ENCODE data around the gene SCYGR4. TPM values are rescaled to one million over a fixed set of nuclear protein-coding genes. Genes with fewer than 3 reads are reported as not detected.
"Not testable (repeated sequence)": the region's sequence is repeated elsewhere in the genome, so short reads cannot be mapped to it uniquely, and the experiment has no call there.

SCYGR4 gene
- total RNA-seq, 4 donors from 2014 or later, result not detected

GRCh38 chr2:227595797-227596196 is 21.5 kb upstream of the SCYGR4 start:
- DNase-seq (ENCODE audit: extremely low spot score), result peak; percentile 47
- Histone ChIP-seq H3K4me1 (no peaks in the 10 kb centered on the region), H3K27ac (replicated peaks in 1 of 4) (no peak overlapping the region), H3K9me3 (no peaks in the 10 kb centered on the region), H3K36me3 (no peaks in the 10 kb centered on the region), H3K27me3 (peaks cover 0 to 24% (median 0%) of the 10 kb centered on the region in 4 donors), H3K4me3 (no peak overlapping the region)
- WGBS, result 64% methylated on average over 4 of the region's 4 CpGs
- no peak for TF ChIP-seq POLR2AphosphoS5 (IDR thresholded peaks at IDR 0.05)
- TF ChIP-seq CTCF (IDR thresholded peaks at IDR 0.05), result no peak
- TF ChIP-seq POLR2A (IDR thresholded peaks at IDR 0.05; ENCODE audit: low read depth), result no peak
- intact Hi-C loops (cut with DNase I), result no loop called here

- no peaks in the 10 kb centered on the region for H3K9me3 ChIP-seq
- no peak overlapping the region for H3K4me3 ChIP-seq
- TF ChIP-seq POLR2AphosphoS5 (IDR thresholded peaks at IDR 0.05) (no peak), EP300 (IDR thresholded peaks at IDR 0.05) (no peak), CTCF (IDR thresholded peaks at IDR 0.05) (no peak), POLR2A (IDR thresholded peaks at IDR 0.05; ENCODE audit: low read depth) (no peak)
- H3K4me1 ChIP-seq, result no peaks in the 10 kb centered on the region
- DNase-seq (ENCODE audit: extremely low spot score), result no peak
- no peaks in the 10 kb centered on the region for H3K36me3 ChIP-seq
- H3K27ac ChIP-seq (replicated peaks in 1 of 4), result no peak overlapping the region
- intact Hi-C loops (cut with DNase I), result no loop called here
- peaks cover 0 to 19% (median 0%) of the 10 kb centered on the region in 4 donors for H3K27me3 ChIP-seq
Observed at GRCh38 chr2:227597036-227597435, 20.3 kb upstream of the SCYGR4 start.

DNA sequence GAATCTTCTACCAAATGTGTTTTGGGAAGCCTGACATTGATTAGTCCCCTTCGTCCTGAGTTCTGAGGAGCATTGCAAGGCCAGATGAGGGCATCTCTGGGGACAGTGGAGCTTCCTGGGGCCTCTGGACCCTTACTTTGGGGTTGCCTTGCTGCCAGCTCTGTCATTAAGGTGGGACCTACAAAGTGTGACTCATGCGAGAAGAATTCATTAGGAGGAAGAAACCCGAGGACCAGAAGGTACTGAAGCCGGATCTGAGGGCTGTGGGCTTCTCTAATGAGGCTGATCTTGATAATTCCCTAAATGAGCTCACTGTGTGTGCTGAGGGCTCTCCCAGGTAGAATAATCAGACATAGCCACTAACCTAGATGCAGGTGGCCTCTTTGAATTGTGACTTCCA is 19.3 kb upstream of the SCYGR4 start:
- TF ChIP-seq CTCF (IDR thresholded peaks at IDR 0.05) (no peak), POLR2AphosphoS5 (IDR thresholded peaks at IDR 0.05) (no peak), POLR2A (IDR thresholded peaks at IDR 0.05; ENCODE audit: low read depth) (no peak), EP300 (IDR thresholded peaks at IDR 0.05) (no peak)
- DNase-seq (ENCODE audit: extremely low spot score), result peak; percentile 79
- 75% methylated on average over 4 of the region's 4 CpGs for WGBS
- H3K4me3 ChIP-seq, result no peak overlapping the region
- H3K36me3 ChIP-seq, result no peaks in the 10 kb centered on the region
- intact Hi-C loops (cut with DNase I), result no loop called here
- no peaks in the 10 kb centered on the region for H3K4me1 ChIP-seq
- H3K27ac ChIP-seq (replicated peaks in 1 of 4), result no peak overlapping the region
- H3K9me3 ChIP-seq, result no peaks in the 10 kb centered on the region
- peaks cover 0 to 19% (median 0%) of the 10 kb centered on the region in 4 donors for H3K27me3 ChIP-seq

DNA sequence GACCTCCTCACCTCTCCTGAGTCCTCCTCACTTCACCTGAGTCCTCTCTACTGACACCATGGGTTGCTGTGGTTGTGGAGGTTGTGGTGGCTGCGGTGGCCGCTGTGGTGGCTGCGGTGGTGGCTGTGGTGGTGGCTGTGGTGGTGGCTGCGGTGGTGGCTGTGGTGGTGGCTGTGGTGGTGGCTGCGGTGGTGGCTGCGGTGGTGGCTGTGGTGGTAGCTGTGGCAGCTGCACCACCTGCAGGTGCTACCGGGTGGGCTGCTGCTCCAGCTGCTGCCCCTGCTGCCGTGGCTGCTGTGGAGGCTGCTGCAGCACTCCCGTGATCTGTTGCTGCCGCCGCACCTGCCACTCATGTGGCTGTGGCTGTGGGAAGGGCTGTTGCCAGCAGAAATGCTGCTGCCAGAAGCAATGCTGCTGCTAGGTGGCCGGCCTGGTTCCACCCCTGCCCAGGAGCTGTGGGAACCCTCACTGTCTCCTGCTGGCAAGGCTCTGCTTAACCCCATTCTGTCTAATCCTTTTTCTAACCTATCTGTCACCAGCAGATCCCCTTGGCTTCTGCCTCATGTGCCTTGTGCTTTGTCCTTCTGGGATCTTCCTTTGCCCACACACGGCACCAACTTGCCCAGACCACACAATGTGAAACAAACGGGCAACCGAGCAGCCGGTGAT is 18.3 kb upstream of the SCYGR4 start, which contains the start of gene SCYGR2:
Gene SCYGR2 (plus strand): TSS at position 59 of the 669 bp plus-strand sequence. CDS start 0 bp downstream, at position 59.
- H3K27ac ChIP-seq (replicated peaks in 1 of 4); H3K36me3 ChIP-seq; intact Hi-C loops (cut with DNase I); H3K9me3 ChIP-seq; H3K4me1 ChIP-seq; H3K4me3 ChIP-seq: not testable (repeated sequence)
- H3K27me3 ChIP-seq, result peaks cover 0 to 19% (median 0%) of the 10 kb centered on the region in 4 donors
- WGBS, result 81% methylated on average over 16 of the region's 16 CpGs
- DNase-seq (ENCODE audit: extremely low spot score), result peak; percentile 66

DNA sequence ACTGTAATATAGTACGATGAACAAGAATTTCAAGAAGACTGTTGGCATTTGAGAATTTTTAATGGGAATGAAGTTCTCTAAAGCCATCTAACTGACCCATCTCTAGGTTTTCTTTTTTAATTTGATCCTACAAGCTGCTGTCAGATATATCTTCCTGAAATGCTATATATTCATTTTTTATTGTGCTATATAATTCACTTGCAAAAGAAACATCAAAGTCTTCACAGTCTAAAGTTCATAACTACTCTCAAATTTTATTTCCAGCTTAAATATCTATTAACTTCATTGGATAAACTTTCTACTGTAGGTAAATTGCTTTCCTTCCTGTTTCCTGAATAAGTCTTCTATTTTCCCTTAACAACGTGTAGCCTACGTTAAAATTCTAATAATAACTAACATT is 14.9 kb upstream of the SCYGR4 start:
- H3K27me3 ChIP-seq, result peaks cover 0 to 8% (median 0%) of the 10 kb centered on the region in 4 donors
- H3K4me1 ChIP-seq, result no peaks in the 10 kb centered on the region
- no peak overlapping the region for H3K4me3 ChIP-seq
- DNase-seq (ENCODE audit: extremely low spot score), result no peak
- H3K36me3 ChIP-seq, result no peaks in the 10 kb centered on the region
- no peaks in the 10 kb centered on the region for H3K9me3 ChIP-seq
- WGBS, result 74% methylated on average over 3 of the region's 3 CpGs
- intact Hi-C loops (cut with DNase I), result no loop called here
- H3K27ac ChIP-seq (replicated peaks in 1 of 4), result no peak overlapping the region
- TF ChIP-seq CTCF (IDR thresholded peaks at IDR 0.05), result no peak
- no peak for TF ChIP-seq EP300 (IDR thresholded peaks at IDR 0.05)
- no peak for TF ChIP-seq POLR2AphosphoS5 (IDR thresholded peaks at IDR 0.05)
- no peak for TF ChIP-seq POLR2A (IDR thresholded peaks at IDR 0.05; ENCODE audit: low read depth)

Measured in esophagus muscularis mucosa (tissue), 4 donors.